ENCODE data around the gene CLEC10A. TPM values are rescaled to one million over a fixed set of nuclear protein-coding genes. Genes with fewer than 3 reads are reported as not detected.

The CLEC10A gene
- polyA plus RNA-seq, 4 donors = 0.45 to 14.6 (median 10.0) TPM

DNA sequence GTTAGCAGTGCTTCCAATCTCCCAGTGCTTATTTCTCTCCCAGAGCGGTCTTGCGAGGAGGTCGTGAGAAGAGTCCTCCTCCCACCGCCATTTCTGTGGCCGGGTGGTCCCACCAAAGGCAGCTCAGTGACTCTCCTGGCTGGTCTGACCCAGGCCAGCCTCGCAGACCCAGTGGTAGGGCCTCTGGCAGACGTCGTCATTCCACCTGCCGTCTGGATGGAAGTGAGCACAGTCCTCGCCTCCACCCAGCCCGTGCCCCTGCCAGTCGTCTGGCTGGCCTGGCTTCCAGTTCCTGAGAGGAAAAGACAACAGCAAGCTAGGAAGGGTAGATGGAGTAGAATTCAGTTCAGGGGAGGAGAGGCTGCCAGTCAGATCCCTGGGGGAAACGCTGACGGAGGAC, 5.1 kb downstream of the CLEC10A start:
- no peak for DNase-seq
- H3K27ac ChIP-seq (ENCODE audit: low read depth in 1 of 3, low read length in 2 of 3) = no peak overlapping the region
- H3K4me1 ChIP-seq (ENCODE audit: control insufficient read depth in 3 of 3, insufficient read depth in 2 of 3, low read depth in 1 of 3, low read length in 2 of 3) = no peaks in the 10 kb centered on the region
- H3K4me3 ChIP-seq (ENCODE audit: low read depth in 1 of 3, low read length in 3 of 3) = no peak overlapping the region
- H3K27me3 ChIP-seq (ENCODE audit: control insufficient read depth in 3 of 3, insufficient read depth in 3 of 3, low read length in 3 of 3) = no peaks in the 10 kb centered on the region
- no peaks in the 10 kb centered on the region for H3K36me3 ChIP-seq (ENCODE audit: control insufficient read depth in 3 of 3, insufficient read depth in 2 of 3, low read depth in 1 of 3, low read length in 3 of 3)
- WGBS, 3 donors = 82 to 84% (median 83%) methylated on average over 14 of the region's 14 CpGs
- FAIRE-seq = no peak
- H3K9me3 ChIP-seq (ENCODE audit: control insufficient read depth in 2 of 2, insufficient read depth in 1 of 2, low read depth in 1 of 2, low read length in 1 of 2) = no peaks in the 10 kb centered on the region

DNA sequence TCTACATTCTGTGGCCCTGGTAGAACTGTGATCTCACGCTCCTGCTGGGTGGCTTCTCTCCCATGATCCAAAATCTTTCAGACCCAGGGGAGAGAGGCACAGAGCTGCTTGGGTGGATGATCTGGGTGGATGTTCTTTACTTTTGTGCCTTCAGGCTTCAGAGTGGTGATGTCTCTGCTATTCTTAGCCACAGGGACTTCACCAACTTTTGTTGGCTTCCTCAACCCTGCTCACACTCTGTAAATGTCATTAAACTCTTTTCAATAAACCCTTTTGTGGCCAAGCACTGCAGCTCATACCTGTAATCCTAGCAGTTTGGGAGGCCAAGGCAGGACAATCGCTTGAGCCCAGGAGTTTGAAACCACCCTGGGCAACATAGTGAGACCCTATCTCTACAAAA, 7.6 kb downstream of the CLEC10A start:
- no peaks in the 10 kb centered on the region for H3K4me1 ChIP-seq (ENCODE audit: control insufficient read depth in 3 of 3, insufficient read depth in 2 of 3, low read depth in 1 of 3, low read length in 2 of 3)
- peaks cover 0 to 17% of the 10 kb centered on the region in 2 donors for H3K9me3 ChIP-seq (ENCODE audit: control insufficient read depth in 2 of 2, insufficient read depth in 1 of 2, low read depth in 1 of 2, low read length in 1 of 2)
- WGBS, 3 donors = 87 to 96% (median 95%) methylated on average over 2 of the region's 2 CpGs
- DNase-seq (no peak), FAIRE-seq (no peak)
- no peak overlapping the region for H3K4me3 ChIP-seq (ENCODE audit: low read depth in 1 of 3, low read length in 3 of 3)
- H3K36me3 ChIP-seq (ENCODE audit: control insufficient read depth in 3 of 3, insufficient read depth in 2 of 3, low read depth in 1 of 3, low read length in 3 of 3) = no peaks in the 10 kb centered on the region
- no peaks in the 10 kb centered on the region for H3K27me3 ChIP-seq (ENCODE audit: control insufficient read depth in 3 of 3, insufficient read depth in 3 of 3, low read length in 3 of 3)
- no peak overlapping the region for H3K27ac ChIP-seq (ENCODE audit: low read depth in 1 of 3, low read length in 2 of 3)

DNA sequence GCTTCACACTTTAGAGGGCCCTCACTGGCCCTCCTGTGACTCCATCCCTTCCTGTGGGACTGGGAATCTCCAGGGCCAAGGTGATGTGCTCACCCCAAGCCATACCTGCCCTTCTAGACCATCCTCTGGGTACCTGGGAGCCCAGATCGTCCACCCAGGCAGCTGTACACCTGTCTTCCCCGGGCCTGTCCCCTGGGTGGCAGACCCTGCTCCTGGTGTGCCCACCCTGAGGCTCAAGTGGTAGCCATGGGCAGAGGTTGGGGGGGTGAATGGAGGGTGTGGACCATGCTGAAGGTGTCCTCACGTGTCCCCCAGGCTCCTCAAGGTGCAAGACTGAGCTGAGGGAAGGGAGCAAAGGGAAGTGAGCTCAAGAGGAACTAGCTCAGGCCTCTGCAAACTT, 9.3 kb downstream of the CLEC10A start:
- peaks cover 0 to 19% of the 10 kb centered on the region in 2 donors for H3K9me3 ChIP-seq (ENCODE audit: control insufficient read depth in 2 of 2, insufficient read depth in 1 of 2, low read depth in 1 of 2, low read length in 1 of 2)
- peaks cover 0 to 3% (median 0%) of the 10 kb centered on the region in 3 donors for H3K27me3 ChIP-seq (ENCODE audit: control insufficient read depth in 3 of 3, insufficient read depth in 3 of 3, low read length in 3 of 3)
- DNase-seq = no peak
- 58 to 79% (median 79%) methylated on average over 3 of the region's 3 CpGs for WGBS, 3 donors
- no peaks in the 10 kb centered on the region for H3K4me1 ChIP-seq (ENCODE audit: control insufficient read depth in 3 of 3, insufficient read depth in 2 of 3, low read depth in 1 of 3, low read length in 2 of 3)
- no peak for FAIRE-seq
- no peak overlapping the region for H3K4me3 ChIP-seq (ENCODE audit: low read depth in 1 of 3, low read length in 3 of 3)
- H3K27ac ChIP-seq (ENCODE audit: low read depth in 1 of 3, low read length in 2 of 3) = no peak overlapping the region
- no peaks in the 10 kb centered on the region for H3K36me3 ChIP-seq (ENCODE audit: control insufficient read depth in 3 of 3, insufficient read depth in 2 of 3, low read depth in 1 of 3, low read length in 3 of 3)

DNA sequence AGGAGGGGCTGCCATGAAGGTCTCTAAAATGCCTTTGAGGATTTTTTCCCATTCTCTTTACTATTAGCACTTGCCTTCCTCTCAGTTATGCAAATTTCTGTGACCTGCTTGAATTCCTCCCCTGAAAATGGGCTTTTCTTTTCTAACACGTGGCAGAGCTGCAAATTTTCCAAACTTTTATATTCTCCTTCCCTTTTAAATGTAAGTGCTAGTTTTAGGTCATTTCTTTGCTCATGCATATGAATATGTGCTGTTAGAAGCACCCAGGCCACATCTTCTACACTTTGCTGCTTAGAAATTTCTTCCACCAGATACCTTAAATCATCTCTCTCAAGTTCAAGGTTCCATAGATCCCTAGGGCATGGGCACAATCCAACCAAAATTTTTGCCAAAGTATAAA, 11.8 kb downstream of the CLEC10A start:
- H3K36me3 ChIP-seq (ENCODE audit: control insufficient read depth in 3 of 3, insufficient read depth in 2 of 3, low read depth in 1 of 3, low read length in 3 of 3) = no peaks in the 10 kb centered on the region
- peaks cover 0 to 7% (median 2%) of the 10 kb centered on the region in 3 donors for H3K27me3 ChIP-seq (ENCODE audit: control insufficient read depth in 3 of 3, insufficient read depth in 3 of 3, low read length in 3 of 3)
- WGBS, 3 donors = 7 to 20% (median 13%) methylated on average over 1 of the region's 1 CpG
- H3K27ac ChIP-seq (ENCODE audit: low read depth in 1 of 3, low read length in 2 of 3) = no peak overlapping the region
- H3K9me3 ChIP-seq (ENCODE audit: control insufficient read depth in 2 of 2, insufficient read depth in 1 of 2, low read depth in 1 of 2, low read length in 1 of 2) = peaks cover 0 to 19% of the 10 kb centered on the region in 2 donors
- no peak overlapping the region for H3K4me3 ChIP-seq (ENCODE audit: low read depth in 1 of 3, low read length in 3 of 3)
- FAIRE-seq = no peak
- DNase-seq = no peak
- H3K4me1 ChIP-seq (ENCODE audit: control insufficient read depth in 3 of 3, insufficient read depth in 2 of 3, low read depth in 1 of 3, low read length in 2 of 3) = no peaks in the 10 kb centered on the region

DNA sequence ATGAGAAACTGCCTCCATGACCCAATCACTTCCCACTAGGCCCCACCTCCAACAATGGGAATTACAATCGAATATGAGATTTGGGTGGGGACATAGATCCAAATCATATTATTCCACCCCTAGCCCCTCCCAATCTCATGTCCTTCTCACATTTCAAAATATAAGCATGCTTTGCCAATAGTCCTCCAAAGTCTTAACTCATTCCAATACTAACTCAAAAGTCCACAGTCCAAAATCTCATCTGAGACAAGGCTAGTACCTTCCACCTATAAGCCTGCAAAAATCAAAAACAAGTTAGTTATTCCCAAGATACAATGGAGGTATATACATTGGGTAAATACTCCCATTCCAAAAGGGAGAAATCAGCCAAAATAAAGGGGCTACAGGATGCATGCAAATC, 12.9 kb downstream of the CLEC10A start:
- DNase-seq (no peak), FAIRE-seq (no peak)
- Histone ChIP-seq H3K36me3 (ENCODE audit: control insufficient read depth in 3 of 3, insufficient read depth in 2 of 3, low read depth in 1 of 3, low read length in 3 of 3) (no peaks in the 10 kb centered on the region), H3K9me3 (ENCODE audit: control insufficient read depth in 2 of 2, insufficient read depth in 1 of 2, low read depth in 1 of 2, low read length in 1 of 2) (peaks cover 0 to 19% of the 10 kb centered on the region in 2 donors), H3K4me3 (ENCODE audit: low read depth in 1 of 3, low read length in 3 of 3) (no peak overlapping the region), H3K4me1 (ENCODE audit: control insufficient read depth in 3 of 3, insufficient read depth in 2 of 3, low read depth in 1 of 3, low read length in 2 of 3) (no peaks in the 10 kb centered on the region), H3K27me3 (ENCODE audit: control insufficient read depth in 3 of 3, insufficient read depth in 3 of 3, low read length in 3 of 3) (peaks cover 0 to 7% (median 2%) of the 10 kb centered on the region in 3 donors), H3K27ac (ENCODE audit: low read depth in 1 of 3, low read length in 2 of 3) (no peak overlapping the region)
- WGBS, 3 donors = 87 to 88% (median 87%) methylated on average over 1 of the region's 1 CpG

DNA sequence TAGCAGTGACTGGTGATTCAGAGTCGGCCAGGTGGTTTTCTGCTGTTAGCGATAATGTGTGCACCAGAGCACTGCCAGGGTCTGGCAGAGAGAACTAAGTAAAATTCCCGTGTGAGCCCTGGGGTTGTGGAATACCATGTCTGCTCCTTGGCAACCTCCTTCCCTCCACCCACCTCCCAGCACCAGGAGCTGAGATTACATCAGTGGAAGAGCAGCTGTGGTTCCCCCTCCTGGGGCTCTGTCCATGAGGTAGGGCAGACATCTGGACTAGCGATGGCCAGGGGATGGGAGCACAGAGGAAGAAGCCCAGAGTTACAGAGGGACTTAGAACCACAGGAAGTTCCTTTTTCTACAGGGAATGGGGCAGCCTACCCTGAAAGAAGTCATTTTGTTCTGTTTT, 15.8 kb downstream of the CLEC10A start:
- Histone ChIP-seq H3K27ac (ENCODE audit: low read depth in 1 of 3, low read length in 2 of 3) (no peak overlapping the region), H3K9me3 (ENCODE audit: control insufficient read depth in 2 of 2, insufficient read depth in 1 of 2, low read depth in 1 of 2, low read length in 1 of 2) (peaks cover 0 to 19% of the 10 kb centered on the region in 2 donors), H3K36me3 (ENCODE audit: control insufficient read depth in 3 of 3, insufficient read depth in 2 of 3, low read depth in 1 of 3, low read length in 3 of 3) (no peaks in the 10 kb centered on the region), H3K4me3 (ENCODE audit: low read depth in 1 of 3, low read length in 3 of 3) (no peak overlapping the region), H3K4me1 (ENCODE audit: control insufficient read depth in 3 of 3, insufficient read depth in 2 of 3, low read depth in 1 of 3, low read length in 2 of 3) (no peaks in the 10 kb centered on the region), H3K27me3 (ENCODE audit: control insufficient read depth in 3 of 3, insufficient read depth in 3 of 3, low read length in 3 of 3) (peaks cover 0 to 7% (median 2%) of the 10 kb centered on the region in 3 donors)
- 72 to 81% (median 75%) methylated on average over 4 of the region's 4 CpGs for WGBS, 3 donors
- DNase-seq (no peak), FAIRE-seq (no peak)

DNA sequence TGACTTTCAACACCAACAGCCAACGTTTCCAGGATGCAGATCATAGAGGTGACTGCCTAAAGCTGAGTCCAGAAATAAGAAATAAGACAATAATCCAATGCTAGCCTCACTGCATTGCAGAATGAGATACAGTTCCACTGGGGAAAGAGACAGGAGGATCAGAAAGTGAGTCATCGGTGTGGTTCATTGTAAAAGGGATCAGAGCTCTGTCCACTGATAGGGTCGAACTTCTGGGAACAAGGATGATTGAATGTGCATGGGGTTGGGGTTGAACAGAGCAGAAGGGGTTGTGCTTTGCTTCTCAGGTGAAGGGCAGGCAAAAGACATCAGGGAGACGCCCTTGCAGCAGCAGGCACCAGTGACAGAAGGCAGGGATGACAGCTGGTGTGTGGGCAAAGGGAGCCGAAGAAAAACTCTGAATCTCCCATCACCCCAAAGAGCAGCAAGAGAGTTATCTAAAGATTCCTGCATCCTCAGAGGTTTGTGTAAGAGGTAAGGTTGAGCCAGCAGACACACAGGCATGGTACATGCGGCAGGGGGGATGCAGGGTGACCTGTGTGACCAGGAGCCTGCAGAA, 16.4 kb downstream of the CLEC10A start:
- H3K36me3 ChIP-seq (ENCODE audit: control insufficient read depth in 3 of 3, insufficient read depth in 2 of 3, low read depth in 1 of 3, low read length in 3 of 3) = no peaks in the 10 kb centered on the region
- H3K27ac ChIP-seq (ENCODE audit: low read depth in 1 of 3, low read length in 2 of 3) = no peak overlapping the region
- H3K27me3 ChIP-seq (ENCODE audit: control insufficient read depth in 3 of 3, insufficient read depth in 3 of 3, low read length in 3 of 3) = peaks cover 0 to 7% (median 2%) of the 10 kb centered on the region in 3 donors
- no peak for FAIRE-seq
- 53 to 67% (median 59%) methylated on average over 6 of the region's 6 CpGs for WGBS, 3 donors
- H3K4me3 ChIP-seq (ENCODE audit: low read depth in 1 of 3, low read length in 3 of 3) = no peak overlapping the region
- DNase-seq = no peak
- no peaks in the 10 kb centered on the region for H3K4me1 ChIP-seq (ENCODE audit: control insufficient read depth in 3 of 3, insufficient read depth in 2 of 3, low read depth in 1 of 3, low read length in 2 of 3)
- H3K9me3 ChIP-seq (ENCODE audit: control insufficient read depth in 2 of 2, insufficient read depth in 1 of 2, low read depth in 1 of 2, low read length in 1 of 2) = peaks cover 0 to 13% of the 10 kb centered on the region in 2 donors

DNA sequence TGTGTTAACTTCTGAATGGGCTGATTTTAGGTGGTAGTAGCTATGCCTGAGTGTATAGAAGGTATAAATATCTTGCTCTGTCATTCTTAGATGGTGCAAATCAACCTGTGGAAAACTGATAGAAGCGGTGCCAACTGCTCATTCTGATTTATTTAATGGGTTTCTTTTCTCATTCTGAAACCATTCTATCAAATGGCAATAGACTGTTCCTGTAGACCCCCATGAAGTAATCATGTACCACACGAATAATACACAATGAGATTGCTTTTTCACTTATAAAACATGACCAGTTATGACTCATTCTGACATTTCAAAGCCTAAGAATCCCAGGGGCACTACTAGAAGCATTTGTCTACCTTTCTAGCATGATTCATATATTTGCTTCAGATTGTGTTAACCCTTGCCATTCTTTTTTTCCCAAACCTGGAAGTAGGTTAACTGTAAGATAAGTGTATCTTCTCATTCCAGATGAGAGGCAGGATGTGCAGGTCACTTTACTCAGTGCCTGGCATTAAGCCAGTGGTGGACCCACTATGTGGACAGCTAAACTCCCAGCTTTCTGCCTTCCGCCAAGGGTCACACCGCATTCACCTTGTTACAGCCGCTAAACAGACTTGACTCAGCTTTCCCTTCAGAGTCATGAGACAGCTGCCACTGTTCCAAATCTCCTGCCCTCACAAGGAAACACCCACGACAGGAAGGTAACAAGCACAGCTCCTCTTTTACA, 19.7 kb downstream of the CLEC10A start:
- Histone ChIP-seq H3K4me3 (ENCODE audit: low read depth in 1 of 3, low read length in 3 of 3) (no peak overlapping the region), H3K9me3 (ENCODE audit: control insufficient read depth in 2 of 2, insufficient read depth in 1 of 2, low read depth in 1 of 2, low read length in 1 of 2) (no peaks in the 10 kb centered on the region), H3K36me3 (ENCODE audit: control insufficient read depth in 3 of 3, insufficient read depth in 2 of 3, low read depth in 1 of 3, low read length in 3 of 3) (no peaks in the 10 kb centered on the region), H3K4me1 (ENCODE audit: control insufficient read depth in 3 of 3, insufficient read depth in 2 of 3, low read depth in 1 of 3, low read length in 2 of 3) (no peaks in the 10 kb centered on the region), H3K27me3 (ENCODE audit: control insufficient read depth in 3 of 3, insufficient read depth in 3 of 3, low read length in 3 of 3) (peaks cover 0 to 4% (median 2%) of the 10 kb centered on the region in 3 donors), H3K27ac (ENCODE audit: low read depth in 1 of 3, low read length in 2 of 3) (no peak overlapping the region)
- 38 to 48% (median 44%) methylated on average over 6 of the region's 6 CpGs for WGBS, 3 donors
- DNase-seq (no peak), FAIRE-seq (no peak)
